NK-92 (cell line): Measurements from ENCODE around the gene RUSF1.
"Not testable (repeated sequence)": the region's sequence is repeated elsewhere in the genome, so short reads cannot be mapped to it uniquely, and the experiment has no call there.

ENCODE experiments used
- DNase-seq: peaks from one replicate; lab custom pipeline; 2025; ENCODE audit not compliant: unreplicated experiment; lab: John Stamatoyannopoulos, UW

The RUSF1 gene

GRCh38 chr16:31517800-31518402 is 9.7 kb upstream of the RUSF1 start:
- DNase-seq: no peak

GRCh38 chr16:31513884-31514283 is 5.7 kb upstream of the RUSF1 start:
- DNase-seq: no peak

- DNase-seq: no peak
Measured at GRCh38 chr16:31513126-31513525, 4.9 kb upstream of the RUSF1 start.

- no peak for DNase-seq
Measured at GRCh38 chr16:31508706-31509195, 560 bp upstream of the RUSF1 start.

GRCh38 chr16:31507617-31507928 is 618 bp downstream of the RUSF1 start:
- no peak for DNase-seq

- DNase-seq: no peak
Measured at GRCh38 chr16:31505483-31505882, 2.7 kb downstream of the RUSF1 start.

- no peak for DNase-seq
Measured at GRCh38 chr16:31504159-31504558, 4.0 kb downstream of the RUSF1 start.

- not testable (repeated sequence) for DNase-seq
Measured at GRCh38 chr16:31503555-31503954, 4.6 kb downstream of the RUSF1 start.

- DNase-seq: no peak
Measured at GRCh38 chr16:31502981-31503380, 5.2 kb downstream of the RUSF1 start.

GRCh38 chr16:31501966-31502348 is 6.2 kb downstream of the RUSF1 start:
- no peak for DNase-seq

GRCh38 chr16:31501226-31501965 is 6.8 kb downstream of the RUSF1 start:
- no peak for DNase-seq

GRCh38 chr16:31499928-31500327 is 8.3 kb downstream of the RUSF1 start:
- DNase-seq: no peak

GRCh38 chr16:31498493-31498892 is 9.7 kb downstream of the RUSF1 start:
- DNase-seq: no peak

- no peak for DNase-seq
Measured at GRCh38 chr16:31496670-31497069, 11.5 kb downstream of the RUSF1 start.

GRCh38 chr16:31493506-31494125 is 14.6 kb downstream of the RUSF1 start:
- no peak for DNase-seq

GRCh38 chr16:31491778-31492418 is 16.3 kb downstream of the RUSF1 start:
- DNase-seq: no peak

GRCh38 chr16:31489616-31490584 is 18.3 kb downstream of the RUSF1 start:
- DNase-seq: no peak

GRCh38 chr16:31489298-31489564 is 19.0 kb downstream of the RUSF1 start:
- no peak for DNase-seq

GRCh38 chr16:31488468-31489297 is 19.5 kb downstream of the RUSF1 start:
- no peak for DNase-seq
